HL-60 (cell line): ENCODE results near the gene ITPR3.

Source experiments
- CTCF ChIP-seq: IDR thresholded peaks from one replicate; pipeline ENCODE4 v1.5.1; 2011; ENCODE audit warnings: low read length, control low read depth, inconsistent platforms; ENCODE audit not compliant: insufficient read depth
- GABPA ChIP-seq: IDR thresholded peaks from 2 replicates; pipeline ENCODE4 v1.6.1; 2012; ENCODE audit warnings: low read depth
- POLR2AphosphoS5 ChIP-seq: IDR thresholded peaks from 2 replicates; pipeline ENCODE4 v1.6.1; 2012; ENCODE audit warnings: low read depth
- REST ChIP-seq: IDR thresholded peaks from 2 replicates; pipeline ENCODE4 v1.6.1; 2012; ENCODE audit warnings: low read depth; ENCODE audit not compliant: insufficient replicate concordance

GRCh38 chr6:33609019-33609418, 12.1 kb upstream of the ITPR3 start:
- TF ChIP-seq CTCF (no peak), REST (no peak), POLR2AphosphoS5 (no peak), GABPA (no peak)
